B cell (primary cell): Measurements from ENCODE around the gene SWAP70. TPM values are rescaled to one million over a fixed set of nuclear protein-coding genes. Genes with fewer than 3 reads are reported as not detected.
A peak's percentile ranks its signal among the peaks of the same experiment; 100 is the strongest.

Experiments
- ATAC-seq: fragments of 200-7000 bp; cut with Tn5 transposase; one replicate; pipeline ENCODE4 v1.10.0; 2021; ENCODE audit warnings: low read depth, mild to moderate bottlenecking, moderate number of reproducible peaks, moderate library complexity
- CTCF ChIA-PET: fragments of 350-600 bp; sonication (Branson Sonifier 250); formaldehyde crosslinking; loops from one replicate; lab custom pipeline; 2021; ENCODE audit warnings: antibody characterized with exemption, inconsistent platforms; lab: Charles Lee
- POLR2A ChIA-PET: fragments of 350-600 bp; sonication (Branson Sonifier 250); formaldehyde crosslinking; loops from one replicate; lab custom pipeline; 2021; ENCODE audit warnings: antibody characterized with exemption; lab: Charles Lee
- DNase-seq: peaks from one replicate; pipeline ENCODE4 v3.0.0; 2013
- H2AFZ ChIP-seq: 2 replicates; pipeline ENCODE4 v1.6.1; 2012; ENCODE audit warnings: mild to moderate bottlenecking, low read depth, low read length; ENCODE audit not compliant: insufficient read depth, poor library complexity, severe bottlenecking
- H3K27ac ChIP-seq, 2 donors: 1 replicate in 1 of 2; 2 replicates in 1 of 2; pipeline ENCODE4 v1.5.1; 2012 to 2013; ENCODE audit warnings: low read length in 2 of 2, mild to moderate bottlenecking in 2 of 2, moderate library complexity in 1 of 2
- H3K27me3 ChIP-seq, 4 experiments: fragments of 200-600 bp in 1 of 4; sonication (generic) in 1 of 4; replicated peaks in 1 of 4; 1 replicate in 2 of 4; 2 replicates in 2 of 4; pipeline versions ENCODE4 v1.6.1 to v1.7.0; 2013 to 2016; ENCODE audit warnings: low read length in 3 of 4, mild to moderate bottlenecking in 2 of 4, mixed read lengths in 1 of 4, moderate library complexity in 1 of 4; ENCODE audit not compliant: insufficient read depth in 4 of 4, control insufficient read depth in 3 of 4; ENCODE audit errors: control extremely low read depth in 1 of 4
- H3K36me3 ChIP-seq, 2 experiments: replicated peaks in 1 of 2; 1 replicate in 1 of 2; 2 replicates in 1 of 2; pipeline versions ENCODE4 v1.6.1 to v1.7.1; 2013; ENCODE audit warnings: low read length in 1 of 2; ENCODE audit not compliant: insufficient read depth in 2 of 2, control insufficient read depth in 1 of 2; ENCODE audit errors: control extremely low read depth in 1 of 2, extremely low read depth in 1 of 2
- H3K4me1 ChIP-seq, 2 donors: fragments of 200-600 bp in 1 of 2; sonication (generic) in 1 of 2; 1 replicate in 1 of 2; 2 replicates in 1 of 2; pipeline versions ENCODE4 v1.5.1 to v1.6.1; 2013 to 2017; ENCODE audit warnings: low read length in 2 of 2; ENCODE audit not compliant: control insufficient read depth in 2 of 2, insufficient read depth in 2 of 2
- H3K4me2 ChIP-seq: replicated peaks from 2 replicates; pipeline ENCODE3; 2012; ENCODE audit warnings: mild to moderate bottlenecking, low read depth, low read length; ENCODE audit not compliant: poor library complexity, severe bottlenecking
- H3K4me3 ChIP-seq, 5 experiments: fragments of 200-600 bp in 1 of 5; sonication (generic) in 1 of 5; 1 replicate in 3 of 5; 2 replicates in 2 of 5; pipeline versions ENCODE4 v1.5.1 to v1.7.0; 2011 to 2016; ENCODE audit warnings: low read length in 4 of 5, mild to moderate bottlenecking in 4 of 5, low read depth in 2 of 5, control low read depth in 1 of 5, moderate library complexity in 1 of 5; ENCODE audit not compliant: insufficient read depth in 1 of 5; ENCODE audit errors: control extremely low read depth in 1 of 5, extremely low read depth in 1 of 5
- H3K79me2 ChIP-seq: fragments of 200-600 bp; sonication (generic); one replicate; pipeline ENCODE4 v1.6.0; 2016; ENCODE audit warnings: low read length; ENCODE audit not compliant: control insufficient read depth, insufficient read depth
- H3K9ac ChIP-seq: fragments of 200-600 bp; sonication (generic); 2 replicates; pipeline ENCODE4 v1.6.1; 2017; ENCODE audit warnings: mild to moderate bottlenecking, low read length, moderate library complexity
- H3K9me3 ChIP-seq, 3 donors: one replicate each; pipeline versions ENCODE4 v1.6.1 to v1.7.1; 2013; ENCODE audit warnings: low read length in 2 of 3; ENCODE audit not compliant: control insufficient read depth in 2 of 3, insufficient read depth in 1 of 3; ENCODE audit errors: control extremely low read depth in 1 of 3
- H4K20me1 ChIP-seq: 2 replicates; pipeline ENCODE4 v1.6.0; 2012; ENCODE audit warnings: mild to moderate bottlenecking, low read length; ENCODE audit not compliant: insufficient read depth, control insufficient read depth, poor library complexity, severe bottlenecking
- H3K27ac Mint-ChIP-seq: one replicate; pipeline ENCODE4 v1.8.0; 2021; ENCODE audit warnings: mixed read lengths
- H3K27me3 Mint-ChIP-seq: one replicate; pipeline ENCODE4 v1.8.0; 2021; ENCODE audit warnings: mixed read lengths
- H3K4me1 Mint-ChIP-seq: one replicate; pipeline ENCODE4 v1.8.0; 2021; ENCODE audit warnings: mixed read lengths
- H3K4me3 Mint-ChIP-seq: one replicate; pipeline ENCODE4 v1.8.0; 2021; ENCODE audit warnings: mixed read lengths
- H3K9me3 Mint-ChIP-seq: one replicate; pipeline ENCODE4 v1.8.0; 2022; ENCODE audit warnings: mixed read lengths; ENCODE audit not compliant: insufficient read depth
- CTCF ChIP-seq: fragments of 200-600 bp; IDR thresholded peaks from one replicate; pipeline ENCODE4 v1.8.0; 2022; ENCODE audit warnings: antibody characterized with exemption, mild to moderate bottlenecking
- EZH2 ChIP-seq: IDR thresholded peaks from 2 replicates; pipeline ENCODE4 v1.6.1; 2012; ENCODE audit warnings: borderline replicate concordance, low read depth, mild to moderate bottlenecking, moderate library complexity, low read length; ENCODE audit not compliant: insufficient read depth, poor library complexity, severe bottlenecking
- WGBS: methylation state at CpG from one replicate; pipeline ENCODE4 v1.1.5; 2013; ENCODE audit warnings: missing lambda C conversion rate; ENCODE audit not compliant: insufficient coverage; 5-methylcytosine and 5-hydroxymethylcytosine counted together
- intact Hi-C: fragments of 100-400 bp; cut with micrococcal nuclease; formaldehyde crosslinking; loops from one replicate; pipeline ENCODE4 v1.10.0; 2022
- polyA plus RNA-seq: library from polyadenylated mRNA; depleted of rRNA; stranded (reverse); fragments of >200 nt; gene quantifications from 2 replicates; pipeline ENCODE4 v1.2.3, GENCODE V29; 2012
- total RNA-seq, 2 donors: library from RNA; stranded (reverse); fragments of 120-200 nt in 1 of 2; gene quantifications; 1 replicate in 1 of 2; 2 replicates in 1 of 2; pipeline versions ENCODE4 v1.2.3 to v1.2.4, GENCODE V29; 2013 to 2022

The SWAP70 gene
- total and polyA plus RNA-seq, 2 donors (not counting 1 experiment from before 2014, with no cell fraction given) = 69.8 to 200 TPM

GRCh38 chr11:9687711-9688477 is 24.0 kb downstream of the SWAP70 start:
- Histone ChIP-seq H3K4me3 (peak overlapping the region in 1 of 5 experiments; percentile 50), H3K27me3 (no peaks in the 10 kb centered on the region), H3K36me3 (peaks cover 0 to 50% of the 10 kb centered on the region in 2 experiments), H2AFZ (no peak overlapping the region), H3K79me2 (peaks cover 94% of the 10 kb centered on the region), H3K9me3 (no peaks in the 10 kb centered on the region), H3K27ac (peak overlapping the region; percentile 91 to 96), H4K20me1 (no peaks in the 10 kb centered on the region), H3K4me1 (peaks cover 86 to 88% of the 10 kb centered on the region in 2 donors), H3K9ac (peak overlapping the region; percentile 54), H3K4me2 (peak overlapping the region; percentile 82)
- DNase-seq (no peak), ATAC-seq (no peak)
- TF ChIP-seq CTCF (no peak), EZH2 (no peak)
- H3K27ac Mint-ChIP-seq = no peak overlapping the region
- ChIA-PET CTCF (interaction anchor here (0.6 to 4.9 kb wide), 7 partner anchors 13 to 612 kb away, joined by 3 to 28 read pairs (median 3); no protein-coding TSS in a partner anchor), POLR2A (interaction anchor here (0.5 to 1.5 kb wide), 3 partner anchors 15 to 55 kb away, joined by 3 to 5 read pairs (median 5); no protein-coding TSS in a partner anchor)
- H3K9me3 Mint-ChIP-seq = no peaks in the 10 kb centered on the region
- H3K4me3 Mint-ChIP-seq = no peak overlapping the region
- 80% methylated on average over 1 of the region's 2 CpGs for WGBS
- H3K27me3 Mint-ChIP-seq = no peaks in the 10 kb centered on the region
- intact Hi-C loops = loop anchor here (2.0 kb wide), 4 partner anchors 13 to 51 kb away; no protein-coding TSS in a partner anchor
- peaks cover 60% of the 10 kb centered on the region for H3K4me1 Mint-ChIP-seq
